Activated CD4-positive, alpha-beta T cell treated with anti-CD3 and anti-CD28 coated beads for 24 hours (primary cell): ENCODE measurements around the gene CCDC88C.
"Not testable (repeated sequence)": the region's sequence is repeated elsewhere in the genome, so short reads cannot be mapped to it uniquely, and the experiment has no call there.

Experiments
- DNase-seq, 2 donors: peaks; one replicate each; pipeline ENCODE4 v3.0.0-alpha.2; 2020; ENCODE audit warnings: low read depth in 2 of 2

The CCDC88C gene

DNA sequence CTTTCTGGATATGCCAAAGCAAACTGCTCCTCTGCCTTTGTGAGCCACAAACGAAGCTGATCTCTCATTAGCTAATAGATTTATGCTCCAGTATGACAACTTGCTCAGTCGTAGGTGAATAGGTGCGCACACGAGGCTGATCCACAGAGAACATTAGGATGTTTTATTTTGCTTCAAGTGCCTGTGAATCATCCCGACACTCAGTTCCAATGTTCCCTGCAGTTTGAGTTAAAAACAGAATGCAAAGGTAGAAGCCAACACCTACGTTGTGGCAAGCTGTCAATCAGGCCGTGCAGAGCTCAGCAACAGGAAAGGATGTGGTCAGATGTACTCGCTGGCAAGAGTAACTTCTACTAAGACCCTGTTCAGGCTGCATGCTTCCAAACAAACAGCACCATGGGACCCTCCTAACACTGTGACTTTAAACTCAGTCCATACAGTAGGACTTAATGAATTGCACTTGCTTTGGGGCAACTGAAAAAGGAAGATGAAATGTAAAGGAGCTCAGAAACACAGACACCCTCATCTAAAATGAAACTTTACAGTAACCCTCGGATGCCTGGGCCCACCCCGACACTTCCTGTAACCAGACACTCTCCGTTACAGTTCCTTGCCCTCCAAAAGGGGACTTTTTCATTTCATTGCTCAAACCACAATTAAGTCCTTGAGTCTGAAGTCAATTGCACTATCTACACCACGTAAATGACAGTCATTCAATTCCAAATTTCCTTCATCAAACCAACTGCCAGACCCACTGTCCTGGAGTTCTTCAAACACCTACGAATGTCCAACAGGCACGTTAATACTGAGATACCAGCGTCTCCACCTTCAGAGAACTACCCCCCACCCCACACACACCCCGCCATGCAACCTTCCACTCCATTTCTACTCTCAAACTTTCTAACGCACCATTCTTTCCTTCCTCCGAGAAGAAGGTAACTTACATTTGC is 1.6 kb downstream of the CCDC88C start:
- peak in 1 of 2 donors; percentile 32 for DNase-seq

DNA sequence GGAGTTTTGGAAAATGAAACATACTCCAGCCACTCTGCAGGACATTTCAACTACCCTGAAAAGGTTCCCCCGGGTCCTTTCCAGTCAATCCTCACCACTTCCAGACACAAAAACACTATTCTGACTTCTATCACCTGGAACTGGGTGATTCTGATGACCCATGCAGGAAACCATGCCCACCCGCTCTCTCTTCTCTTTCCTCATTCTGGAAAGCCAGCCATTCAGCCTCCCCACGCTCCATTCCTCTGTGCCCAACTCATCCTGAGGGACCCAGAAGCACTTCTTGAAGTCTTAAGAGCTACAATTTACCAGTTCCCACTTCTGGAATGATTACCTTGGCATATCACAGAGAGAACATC is 3.2 kb downstream of the CCDC88C start:
- DNase-seq, result no peak

DNA sequence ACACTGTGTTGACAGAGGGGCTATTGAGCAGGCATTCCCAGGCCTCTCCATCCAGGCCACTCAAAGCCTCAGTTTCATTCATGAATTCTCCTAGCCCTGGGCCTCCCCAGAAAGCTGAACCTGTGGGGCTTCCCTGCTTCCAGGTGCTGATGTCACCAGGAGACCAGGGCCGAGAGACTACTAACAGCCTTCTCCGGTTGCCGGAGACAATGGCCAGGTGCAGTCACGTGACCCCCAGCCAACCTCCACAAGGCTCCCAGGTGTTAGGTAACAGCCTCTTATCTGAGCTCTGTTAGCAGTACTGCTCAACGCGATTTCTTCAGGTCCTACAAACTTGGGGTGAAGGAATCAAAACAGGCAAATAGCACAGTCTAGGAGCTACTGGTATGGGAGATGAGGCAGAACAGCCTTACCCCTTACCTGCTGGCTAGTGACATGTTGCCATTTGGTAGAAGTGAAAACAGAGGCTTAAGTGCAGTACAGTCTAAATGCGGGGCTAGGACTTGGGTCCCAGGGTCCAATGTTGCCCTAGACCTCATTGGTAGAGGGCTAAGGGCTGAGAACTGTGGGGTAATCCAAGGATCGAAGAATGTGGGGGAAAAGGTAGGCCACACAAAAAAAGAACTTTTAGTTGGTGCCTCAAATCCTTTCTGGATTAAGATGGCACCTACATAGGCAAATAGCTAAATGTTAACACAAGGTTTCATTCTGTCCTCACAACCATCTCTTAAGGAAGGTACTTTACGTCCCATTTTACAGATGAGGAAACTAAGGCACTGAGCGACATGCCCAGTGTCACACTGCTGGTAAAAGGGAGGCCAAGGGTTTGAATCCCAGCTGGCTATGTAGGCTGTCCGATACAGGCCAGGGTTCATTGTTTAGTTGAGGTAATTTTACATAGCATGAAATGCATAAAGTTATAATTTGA is 3.8 kb downstream of the CCDC88C start:
- DNase-seq, result no peak

GRCh38 chr14:91412939-91413338 is 4.7 kb downstream of the CCDC88C start:
- no peak for DNase-seq

GRCh38 chr14:91410771-91411536 is 6.7 kb downstream of the CCDC88C start:
- no peak for DNase-seq

DNA sequence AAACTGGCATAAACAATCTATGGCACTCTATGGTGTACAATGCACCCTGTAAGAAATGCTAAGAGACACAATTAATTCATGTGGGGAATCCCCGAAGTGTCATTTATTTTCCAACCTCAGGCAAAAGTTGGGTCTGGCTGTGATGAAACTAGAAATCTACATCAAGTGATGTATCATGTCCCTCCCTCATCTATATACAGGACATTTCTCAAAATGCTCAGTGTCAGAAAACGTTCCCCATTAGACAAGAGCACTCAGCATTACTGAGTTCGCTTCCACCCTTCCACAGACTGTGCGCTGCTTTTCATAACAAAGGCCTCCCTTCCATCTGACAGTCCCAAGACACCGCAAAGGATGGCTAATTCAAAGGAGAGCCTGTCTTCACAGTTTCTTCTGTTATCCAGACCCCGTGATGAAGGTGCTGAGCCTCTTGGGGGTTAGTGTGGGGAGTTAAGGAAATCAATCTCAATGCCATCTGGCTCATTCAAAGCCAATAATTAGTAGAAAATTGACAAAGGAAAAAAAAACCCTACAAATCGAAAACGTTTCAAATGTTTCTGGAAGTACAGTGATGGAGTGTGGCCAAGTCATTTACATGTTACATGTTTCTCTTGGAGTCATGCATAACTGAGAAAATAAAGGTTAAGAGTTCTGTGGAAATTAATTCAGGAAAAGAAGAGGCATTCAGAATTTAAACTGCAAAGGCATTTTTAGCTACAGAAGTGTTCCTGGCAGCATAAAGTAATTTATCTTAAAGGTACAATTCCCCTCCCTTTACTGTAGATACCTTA is 7.5 kb downstream of the CCDC88C start:
- DNase-seq, result no peak

DNA sequence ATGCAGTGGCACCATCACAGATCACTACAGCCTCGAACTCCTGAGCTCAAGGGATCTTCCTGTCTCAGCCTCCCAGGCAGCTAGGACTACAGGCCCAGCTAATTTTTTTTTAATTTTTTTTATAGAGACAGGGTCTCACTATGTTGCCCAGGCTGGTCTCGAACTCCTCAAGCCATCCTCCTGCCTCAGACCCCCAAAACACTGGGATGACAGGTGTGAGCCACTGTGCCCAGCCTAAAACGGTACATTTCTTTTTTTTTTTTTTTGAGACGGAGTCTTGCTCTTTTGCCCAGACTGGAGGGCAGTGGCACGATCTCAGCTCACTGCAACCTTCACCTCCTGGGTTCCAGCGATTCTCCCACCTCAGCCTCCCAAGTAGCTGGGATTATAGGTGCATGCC is 8.4 kb downstream of the CCDC88C start:
- DNase-seq, result not testable (repeated sequence)

- no peak for DNase-seq
Observed at GRCh38 chr14:91406982-91407381, 10.6 kb downstream of the CCDC88C start.

DNA sequence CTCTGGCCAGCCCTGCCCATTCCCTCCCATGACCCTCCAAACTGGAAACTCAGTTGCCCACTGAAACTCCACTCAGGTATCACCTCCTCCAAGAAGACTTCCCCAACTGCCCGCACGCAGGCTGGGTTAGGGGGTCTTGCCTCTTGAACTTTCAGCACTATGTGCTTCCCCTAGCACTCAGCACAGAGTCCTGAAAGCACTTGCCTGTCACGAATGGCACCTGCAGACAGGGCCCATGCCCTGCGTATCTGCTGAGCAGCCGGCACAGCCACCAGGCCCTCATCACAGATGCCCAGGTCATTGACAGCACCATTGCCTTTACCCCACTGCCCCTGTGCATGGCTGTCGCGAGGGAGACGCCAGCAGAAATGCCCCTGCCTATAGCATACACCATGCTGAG is 11.2 kb downstream of the CCDC88C start:
- no peak for DNase-seq

DNA sequence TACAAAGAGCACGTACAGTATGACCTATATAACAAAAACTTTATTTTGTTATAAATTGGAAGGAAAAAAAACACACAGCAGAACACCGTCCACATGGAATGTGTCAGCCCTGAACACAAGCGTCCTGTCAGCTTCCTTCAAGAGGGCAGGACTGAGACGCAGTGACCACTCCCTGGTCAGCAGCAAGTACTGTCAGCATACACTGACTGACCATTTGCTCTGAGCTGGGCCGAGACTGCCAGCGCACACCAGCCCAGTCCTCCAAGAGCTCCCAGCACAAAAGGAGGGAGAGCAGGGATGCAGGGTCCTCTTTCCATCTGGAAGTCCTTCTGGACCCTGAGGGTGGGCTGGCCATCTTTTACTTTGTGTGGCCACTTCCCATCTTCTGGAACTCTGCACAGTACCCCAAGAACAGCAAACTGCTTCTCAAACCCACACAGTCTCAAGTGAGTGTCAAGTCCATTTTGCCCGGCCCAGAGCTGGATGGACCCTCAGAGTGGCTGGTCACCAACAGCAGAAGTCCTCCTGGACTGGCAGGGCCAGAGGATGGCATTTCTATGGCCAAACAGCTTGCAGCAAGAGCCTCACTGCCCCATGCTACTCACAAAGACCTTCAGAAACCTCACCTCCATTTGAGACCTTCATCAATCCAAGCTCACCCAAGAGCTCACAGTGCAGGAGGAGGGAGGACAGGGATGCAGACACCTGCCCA is 11.7 kb downstream of the CCDC88C start:
- no peak for DNase-seq

DNA sequence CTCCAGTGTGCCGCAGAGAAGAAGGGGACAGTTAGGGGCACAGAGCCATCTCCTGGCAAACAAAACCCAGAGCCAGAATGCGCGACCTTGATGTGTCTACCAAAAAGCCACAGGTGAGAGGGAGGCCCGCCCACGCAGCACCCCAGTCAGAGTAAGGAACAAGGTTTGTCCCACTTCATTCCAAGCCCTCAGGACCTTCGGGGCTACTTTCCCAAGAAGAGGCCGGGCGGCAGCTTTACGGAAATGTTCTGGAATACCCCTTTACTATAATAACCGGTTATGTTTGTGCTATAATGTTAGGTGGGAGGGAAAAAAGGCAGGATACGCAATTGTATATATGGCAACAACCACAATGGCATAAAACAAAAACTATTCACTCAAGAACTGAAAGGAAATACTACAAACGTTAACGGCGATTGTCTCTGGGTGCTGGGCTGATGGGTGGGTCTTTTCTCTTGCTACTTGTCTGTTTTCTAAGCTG is 12.3 kb downstream of the CCDC88C start:
- DNase-seq, result peak in 1 of 2 donors; percentile 25

DNA sequence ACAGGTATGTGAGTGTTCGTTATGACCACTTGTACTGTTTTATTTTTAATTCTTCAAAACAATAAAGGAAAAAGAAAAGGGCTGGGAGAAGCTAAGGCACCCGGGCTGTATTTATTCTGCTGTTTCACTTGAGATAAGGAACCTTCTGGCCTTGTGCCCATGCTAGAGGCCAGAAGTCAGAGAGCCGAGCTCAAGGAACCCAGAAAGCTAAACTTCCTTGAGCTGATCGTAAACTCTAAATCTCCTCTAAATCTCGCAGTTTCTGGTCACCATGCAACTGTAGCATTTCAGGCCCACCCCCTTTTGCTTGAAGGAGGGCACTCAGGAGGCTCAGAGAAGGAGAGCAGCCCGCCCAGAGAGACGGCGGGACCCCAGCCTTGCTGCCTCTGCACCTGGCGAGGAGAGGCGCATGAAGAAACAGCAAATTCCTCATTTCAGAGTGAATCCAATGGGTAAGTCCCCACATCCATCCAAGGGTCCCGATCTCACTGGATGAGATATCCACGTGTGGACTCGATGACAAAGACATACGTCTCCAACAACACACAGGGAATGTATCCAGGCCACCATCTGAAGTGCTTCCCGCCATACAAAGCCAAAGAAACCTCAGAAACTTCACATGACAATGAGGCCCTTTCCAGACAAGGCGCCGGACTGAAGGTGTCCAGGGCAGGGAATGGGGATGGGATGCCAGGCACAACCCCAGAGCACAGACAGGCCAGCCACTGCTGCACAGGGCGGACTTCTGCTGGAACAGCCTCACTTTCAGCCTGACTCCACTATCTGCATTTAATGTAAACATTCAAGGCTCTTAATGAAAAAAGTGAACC is 14.6 kb downstream of the CCDC88C start:
- DNase-seq, result no peak

GRCh38 chr14:91402348-91402747 is 15.3 kb downstream of the CCDC88C start:
- DNase-seq, result no peak

GRCh38 chr14:91401751-91402150 is 15.9 kb downstream of the CCDC88C start:
- DNase-seq, result no peak

GRCh38 chr14:91400696-91401095 is 16.9 kb downstream of the CCDC88C start:
- no peak for DNase-seq

GRCh38 chr14:91399868-91400640 is 17.6 kb downstream of the CCDC88C start:
- DNase-seq, result no peak

- DNase-seq, result no peak
Observed at GRCh38 chr14:91398707-91399106, 18.9 kb downstream of the CCDC88C start.

GRCh38 chr14:91397965-91398591 is 19.5 kb downstream of the CCDC88C start:
- no peak for DNase-seq
